Hepatocyte (in vitro differentiated cells): ENCODE results near the gene SCUBE2. TPM values are rescaled to one million over a fixed set of nuclear protein-coding genes. Genes with fewer than 3 reads are reported as not detected.

ENCODE experiments used
- DNase-seq: peaks from one replicate; pipeline ENCODE4 v3.0.0-alpha.2; 2016; ENCODE audit warnings: low spot score
- H2AFZ ChIP-seq: fragments of 200-600 bp; sonication (generic); 2 replicates; pipeline ENCODE4 v1.6.0; 2016; ENCODE audit warnings: antibody characterized with exemption, mild to moderate bottlenecking
- H3K27ac ChIP-seq: fragments of 200-600 bp; sonication (generic); 2 replicates; pipeline ENCODE4 v1.5.1; 2016; ENCODE audit warnings: mild to moderate bottlenecking
- H3K27me3 ChIP-seq: fragments of 200-600 bp; sonication (generic); 2 replicates; pipeline ENCODE4 v1.6.1; 2016
- H3K36me3 ChIP-seq: fragments of 200-600 bp; sonication (generic); replicated peaks from 2 replicates; pipeline ENCODE4 v1.5.1; 2016; ENCODE audit warnings: low read depth; ENCODE audit not compliant: insufficient read depth
- H3K4me1 ChIP-seq: fragments of 200-600 bp; sonication (generic); 2 replicates; pipeline ENCODE4 v1.5.1; 2016; ENCODE audit warnings: mild to moderate bottlenecking, moderate library complexity; ENCODE audit not compliant: insufficient read depth
- H3K4me2 ChIP-seq: fragments of 200-600 bp; sonication (generic); 2 replicates; pipeline ENCODE4 v1.6.0; 2016
- H3K4me3 ChIP-seq: fragments of 200-600 bp; sonication (generic); 2 replicates; pipeline ENCODE4 v1.5.1; 2016; ENCODE audit warnings: mild to moderate bottlenecking
- H3K79me2 ChIP-seq: fragments of 200-600 bp; sonication (generic); 2 replicates; pipeline ENCODE4 v1.6.0; 2017; ENCODE audit warnings: mild to moderate bottlenecking
- H3K9me2 ChIP-seq: fragments of 200-600 bp; sonication (generic); replicated peaks from 2 replicates; pipeline ENCODE4 v1.6.0; 2017; ENCODE audit warnings: mild to moderate bottlenecking; ENCODE audit not compliant: insufficient read depth
- H3K9me3 ChIP-seq: fragments of 200-600 bp; sonication (generic); 2 replicates; pipeline ENCODE4 v1.5.1; 2016; ENCODE audit warnings: low read depth, mild to moderate bottlenecking
- H4K20me1 ChIP-seq: fragments of 200-600 bp; sonication (generic); 2 replicates; pipeline ENCODE4 v1.6.0; 2016; ENCODE audit warnings: mild to moderate bottlenecking; ENCODE audit not compliant: insufficient read depth, poor library complexity, severe bottlenecking
- EZH2 ChIP-seq: fragments of 200-600 bp; sonication (generic); IDR thresholded peaks from 2 replicates; pipeline ENCODE4 v1.6.1; 2016; ENCODE audit warnings: antibody characterized with exemption, mild to moderate bottlenecking, borderline replicate concordance
- EZH2phosphoT487 ChIP-seq: fragments of 200-600 bp; sonication (generic); IDR thresholded peaks from one replicate; pipeline ENCODE4 v1.6.1; 2018; ENCODE audit warnings: antibody characterized with exemption, mild to moderate bottlenecking, low read depth, moderate library complexity; ENCODE audit not compliant: unreplicated experiment, severe bottlenecking
- WGBS: methylation state at CpG from one replicate; pipeline ENCODE4 v1.1.6; 2016; ENCODE audit warnings: low lambda C conversion rate; ENCODE audit errors: missing lambda C conversion rate; 5-methylcytosine and 5-hydroxymethylcytosine counted together
- polyA plus RNA-seq: library from polyadenylated mRNA; unstranded; fragments of >200 nt; fragmentation: Nextera tagmentation; extraction: Ambion mirVana; gene quantifications from 2 replicates; pipeline ENCODE4 v1.2.1, GENCODE V29; 2016
- total RNA-seq: library from RNA; depleted of rRNA; stranded (reverse); fragments of >200 nt; gene quantifications from 2 replicates; pipeline ENCODE4 v1.2.3, GENCODE V29; 2014
- TF ChIP-seq, protein P1 (sequence below): fragments of 200-600 bp; sonication (generic); IDR thresholded peaks from 2 replicates; pipeline ENCODE4 v1.5.1; 2016; ENCODE audit warnings: antibody characterized with exemption, mild to moderate bottlenecking; ENCODE audit not compliant: poor library complexity

Gene SCUBE2
- total and polyA plus RNA-seq, 2 experiments from 2014 or later: 8.6 to 8.9 TPM

DNA sequence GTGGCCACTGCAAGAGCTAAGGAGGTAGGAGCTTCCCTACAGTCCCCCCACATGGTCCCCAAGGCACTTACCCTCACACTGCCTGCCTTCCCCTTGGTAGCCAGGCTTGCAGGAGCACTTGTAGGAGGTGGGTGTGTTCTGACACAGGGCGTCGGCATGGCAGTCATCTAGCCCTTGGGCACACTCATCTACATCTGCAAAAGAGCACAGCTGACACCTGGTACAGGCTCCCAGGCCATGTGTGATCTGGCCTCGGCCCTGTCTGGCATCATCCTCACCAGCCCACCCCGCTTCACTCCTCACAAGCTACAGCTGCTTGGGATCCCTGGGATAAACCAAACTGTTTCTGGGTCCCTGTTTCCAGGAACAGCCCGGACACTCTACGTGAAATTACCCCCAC lies 1.8 kb downstream of the SCUBE2 start:
- DNase-seq: no peak
- no peaks in the 10 kb centered on the region for H3K79me2 ChIP-seq
- peaks cover 23% of the 10 kb centered on the region for H3K27me3 ChIP-seq
- H3K9me2 ChIP-seq: no peaks in the 10 kb centered on the region
- 87% methylated on average over 6 of the region's 6 CpGs for WGBS
- no peak overlapping the region for H3K4me3 ChIP-seq
- no peaks in the 10 kb centered on the region for H4K20me1 ChIP-seq
- TF ChIP-seq, protein P1, sequence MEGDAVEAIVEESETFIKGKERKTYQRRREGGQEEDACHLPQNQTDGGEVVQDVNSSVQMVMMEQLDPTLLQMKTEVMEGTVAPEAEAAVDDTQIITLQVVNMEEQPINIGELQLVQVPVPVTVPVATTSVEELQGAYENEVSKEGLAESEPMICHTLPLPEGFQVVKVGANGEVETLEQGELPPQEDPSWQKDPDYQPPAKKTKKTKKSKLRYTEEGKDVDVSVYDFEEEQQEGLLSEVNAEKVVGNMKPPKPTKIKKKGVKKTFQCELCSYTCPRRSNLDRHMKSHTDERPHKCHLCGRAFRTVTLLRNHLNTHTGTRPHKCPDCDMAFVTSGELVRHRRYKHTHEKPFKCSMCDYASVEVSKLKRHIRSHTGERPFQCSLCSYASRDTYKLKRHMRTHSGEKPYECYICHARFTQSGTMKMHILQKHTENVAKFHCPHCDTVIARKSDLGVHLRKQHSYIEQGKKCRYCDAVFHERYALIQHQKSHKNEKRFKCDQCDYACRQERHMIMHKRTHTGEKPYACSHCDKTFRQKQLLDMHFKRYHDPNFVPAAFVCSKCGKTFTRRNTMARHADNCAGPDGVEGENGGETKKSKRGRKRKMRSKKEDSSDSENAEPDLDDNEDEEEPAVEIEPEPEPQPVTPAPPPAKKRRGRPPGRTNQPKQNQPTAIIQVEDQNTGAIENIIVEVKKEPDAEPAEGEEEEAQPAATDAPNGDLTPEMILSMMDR: no peak
- TF ChIP-seq EZH2: no peak
- H3K36me3 ChIP-seq: no peaks in the 10 kb centered on the region
- H3K4me1 ChIP-seq: no peaks in the 10 kb centered on the region
- no peak overlapping the region for H3K27ac ChIP-seq
- H3K9me3 ChIP-seq: no peaks in the 10 kb centered on the region
- H3K4me2 ChIP-seq: no peak overlapping the region
- H2AFZ ChIP-seq: no peak overlapping the region

DNA sequence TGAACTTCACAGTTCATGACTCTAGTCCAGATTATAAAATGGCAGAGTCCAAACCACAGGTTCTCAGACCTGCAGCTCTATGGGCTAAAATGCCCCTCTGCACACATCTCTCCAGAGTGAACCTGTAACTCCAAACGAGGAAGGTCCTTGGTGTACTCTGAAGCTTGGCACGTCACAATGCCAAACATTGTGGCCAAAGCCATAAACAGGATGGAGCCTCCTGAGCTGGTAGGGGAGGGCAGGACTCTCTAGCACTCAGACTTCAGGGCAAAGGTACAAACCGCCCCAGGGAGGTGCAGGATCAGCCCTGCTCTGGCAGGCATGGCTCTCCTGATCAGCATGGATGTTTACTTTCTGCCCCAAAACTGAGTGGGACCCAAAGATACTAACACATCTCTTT lies 2.3 kb downstream of the SCUBE2 start:
- H3K9me2 ChIP-seq: no peaks in the 10 kb centered on the region
- H3K79me2 ChIP-seq: no peaks in the 10 kb centered on the region
- H3K27me3 ChIP-seq: peaks cover 23% of the 10 kb centered on the region
- H3K36me3 ChIP-seq: no peaks in the 10 kb centered on the region
- no peaks in the 10 kb centered on the region for H3K4me1 ChIP-seq
- no peak overlapping the region for H2AFZ ChIP-seq
- TF ChIP-seq EZH2phosphoT487 (no peak), EZH2 (no peak)
- TF ChIP-seq, protein P1: no peak
- no peak for DNase-seq
- no peaks in the 10 kb centered on the region for H4K20me1 ChIP-seq
- no peak overlapping the region for H3K27ac ChIP-seq
- no peak overlapping the region for H3K4me3 ChIP-seq
- H3K4me2 ChIP-seq: no peak overlapping the region
- 86% methylated on average over 3 of the region's 3 CpGs for WGBS
- H3K9me3 ChIP-seq: no peaks in the 10 kb centered on the region

GRCh38 chr11:9082575-9082974 lies 8.8 kb downstream of the SCUBE2 start:
- Histone ChIP-seq H3K4me3 (no peak overlapping the region), H2AFZ (no peak overlapping the region), H3K27ac (peak overlapping the region; percentile 19), H3K9me2 (no peaks in the 10 kb centered on the region), H3K4me1 (peaks cover 14% of the 10 kb centered on the region), H3K9me3 (no peaks in the 10 kb centered on the region), H4K20me1 (no peaks in the 10 kb centered on the region), H3K4me2 (no peak overlapping the region), H3K79me2 (no peaks in the 10 kb centered on the region), H3K27me3 (no peaks in the 10 kb centered on the region), H3K36me3 (no peaks in the 10 kb centered on the region)
- TF ChIP-seq EZH2 (no peak), EZH2phosphoT487 (no peak)
- TF ChIP-seq, protein P1: no peak
- DNase-seq: no peak
- 94% methylated on average over 4 of the region's 4 CpGs for WGBS

GRCh38 chr11:9081153-9081552 lies 10.2 kb downstream of the SCUBE2 start:
- Histone ChIP-seq H2AFZ (no peak overlapping the region), H3K36me3 (no peaks in the 10 kb centered on the region), H3K4me3 (no peak overlapping the region), H3K4me2 (no peak overlapping the region), H3K4me1 (peaks cover 14% of the 10 kb centered on the region), H3K27me3 (no peaks in the 10 kb centered on the region), H3K9me2 (no peaks in the 10 kb centered on the region), H3K9me3 (no peaks in the 10 kb centered on the region), H3K79me2 (no peaks in the 10 kb centered on the region), H4K20me1 (no peaks in the 10 kb centered on the region), H3K27ac (no peak overlapping the region)
- DNase-seq: no peak
- 91% methylated on average over 1 of the region's 1 CpG for WGBS
- TF ChIP-seq EZH2 (no peak), EZH2phosphoT487 (no peak)
- TF ChIP-seq, protein P1: no peak
